VCaP (cell line): ENCODE measurements around the gene ATOSA.

ENCODE experiments used
- H3K27ac ChIP-seq: fragments of 450-650 bp; 2 replicates; pipeline ENCODE4 v1.5.1; 2017
- TF ChIP-seq, protein P1 (sequence below): fragments of 450-650 bp; conservative IDR thresholded peaks from 2 replicates; pipeline ENCODE4 v1.5.1; 2017; ENCODE audit warnings: mild to moderate bottlenecking, moderate library complexity

Gene ATOSA

DNA sequence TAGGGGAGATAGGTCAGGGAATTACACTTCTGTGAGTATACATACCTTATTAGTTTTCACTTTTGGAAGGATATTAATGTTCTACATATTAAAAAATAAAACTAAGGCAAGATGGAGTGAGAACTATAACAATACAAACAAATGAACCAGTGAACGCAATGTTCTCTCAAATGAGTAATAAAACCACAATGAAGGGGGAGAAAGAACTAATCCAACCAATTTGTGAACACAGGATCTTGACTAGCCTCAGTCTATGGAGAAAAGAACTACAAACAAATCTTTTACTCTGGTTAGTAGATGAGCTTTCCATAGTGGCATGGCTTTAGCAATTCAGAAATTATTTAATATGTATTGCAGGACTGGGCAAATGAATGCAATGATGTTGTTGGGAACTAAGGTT is 26.9 kb upstream of the ATOSA start:
- TF ChIP-seq, protein P1, sequence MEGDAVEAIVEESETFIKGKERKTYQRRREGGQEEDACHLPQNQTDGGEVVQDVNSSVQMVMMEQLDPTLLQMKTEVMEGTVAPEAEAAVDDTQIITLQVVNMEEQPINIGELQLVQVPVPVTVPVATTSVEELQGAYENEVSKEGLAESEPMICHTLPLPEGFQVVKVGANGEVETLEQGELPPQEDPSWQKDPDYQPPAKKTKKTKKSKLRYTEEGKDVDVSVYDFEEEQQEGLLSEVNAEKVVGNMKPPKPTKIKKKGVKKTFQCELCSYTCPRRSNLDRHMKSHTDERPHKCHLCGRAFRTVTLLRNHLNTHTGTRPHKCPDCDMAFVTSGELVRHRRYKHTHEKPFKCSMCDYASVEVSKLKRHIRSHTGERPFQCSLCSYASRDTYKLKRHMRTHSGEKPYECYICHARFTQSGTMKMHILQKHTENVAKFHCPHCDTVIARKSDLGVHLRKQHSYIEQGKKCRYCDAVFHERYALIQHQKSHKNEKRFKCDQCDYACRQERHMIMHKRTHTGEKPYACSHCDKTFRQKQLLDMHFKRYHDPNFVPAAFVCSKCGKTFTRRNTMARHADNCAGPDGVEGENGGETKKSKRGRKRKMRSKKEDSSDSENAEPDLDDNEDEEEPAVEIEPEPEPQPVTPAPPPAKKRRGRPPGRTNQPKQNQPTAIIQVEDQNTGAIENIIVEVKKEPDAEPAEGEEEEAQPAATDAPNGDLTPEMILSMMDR, result no peak

DNA sequence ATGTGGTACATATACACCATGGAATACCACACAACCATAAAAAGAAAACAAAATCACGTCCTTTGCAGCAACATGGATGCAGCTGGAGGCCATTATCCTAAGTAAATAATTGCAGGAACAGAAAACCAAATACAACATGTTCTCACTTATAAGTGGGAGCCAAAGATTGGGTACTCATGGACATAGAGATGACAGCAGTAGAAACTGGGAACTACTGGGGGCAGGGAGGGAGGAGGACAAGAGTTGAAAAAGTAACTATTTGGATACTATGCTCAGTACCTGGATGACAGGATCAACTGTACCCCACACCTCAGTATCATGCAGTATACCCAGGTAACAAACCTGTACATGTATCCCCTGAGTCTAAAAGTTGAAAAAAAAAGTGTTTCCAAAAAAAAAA is 23.2 kb upstream of the ATOSA start:
- H3K27ac ChIP-seq, result no peak overlapping the region
- TF ChIP-seq, protein P1, result no peak

More for the DNA sequence above, 26.9 kb upstream of the ATOSA start:
- no peak overlapping the region for H3K27ac ChIP-seq

DNA sequence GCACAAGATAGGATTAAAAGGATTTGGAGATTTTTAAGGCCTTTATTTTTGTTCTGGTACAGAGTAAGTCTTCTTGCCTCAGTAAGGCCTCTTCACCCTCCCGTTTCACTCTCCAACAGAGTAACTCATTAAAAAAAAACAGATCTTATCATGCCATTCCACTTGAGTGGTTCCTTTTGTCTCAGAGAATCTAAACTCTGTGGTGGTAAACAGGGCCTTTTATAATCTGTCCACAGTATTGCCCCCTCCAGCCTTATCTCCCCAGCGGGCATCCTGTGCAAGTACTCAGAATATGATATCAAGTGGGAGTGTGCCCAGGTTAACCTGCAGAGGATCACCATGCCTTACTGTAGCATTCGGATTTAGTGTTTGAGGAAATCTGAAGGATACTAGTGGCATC is 20.3 kb upstream of the ATOSA start:
- TF ChIP-seq, protein P1, result no peak
- H3K27ac ChIP-seq, result peak overlapping the region; percentile 47

DNA sequence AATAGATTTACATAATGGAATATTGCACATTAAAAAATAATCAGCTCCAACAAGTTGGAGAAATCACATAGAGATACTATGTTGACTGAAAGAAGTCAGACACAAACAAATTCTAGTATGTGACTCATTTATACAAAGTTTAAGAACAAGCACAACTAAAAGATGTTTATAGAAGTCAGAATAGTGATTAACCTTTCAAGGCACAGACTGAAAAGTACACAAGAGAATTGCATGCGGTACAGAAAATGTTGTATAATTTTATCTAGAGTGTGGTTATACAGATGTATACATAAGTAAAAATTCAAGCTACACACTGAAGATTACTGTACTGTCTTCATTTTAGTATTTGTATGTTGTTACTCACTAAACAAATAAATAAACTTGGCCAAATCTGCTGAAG is 19.3 kb upstream of the ATOSA start:
- H3K27ac ChIP-seq, result peak overlapping the region; percentile 47; the same call in 1 of the 2 replicates
- TF ChIP-seq, protein P1, result no peak

DNA sequence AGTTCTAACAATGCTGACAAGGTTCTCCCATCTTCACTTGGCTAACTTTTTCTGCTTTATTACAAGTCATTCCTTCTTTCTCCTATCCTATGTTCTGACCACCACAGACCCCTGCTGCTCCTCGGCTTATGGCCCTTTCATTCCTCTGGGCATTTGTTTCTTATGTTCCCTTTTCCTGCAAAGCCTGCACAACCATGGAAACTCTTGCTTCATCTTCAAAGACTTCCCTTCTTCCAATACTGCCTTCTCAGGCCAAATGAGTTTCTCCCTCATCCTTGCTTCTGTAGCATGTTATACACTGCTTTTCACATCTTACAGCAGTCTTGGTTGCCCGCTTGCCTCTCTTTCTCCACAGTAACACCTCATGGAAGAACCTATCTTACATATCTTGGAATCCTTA is 17.9 kb upstream of the ATOSA start:
- no peak overlapping the region for H3K27ac ChIP-seq
- TF ChIP-seq, protein P1, result no peak

DNA sequence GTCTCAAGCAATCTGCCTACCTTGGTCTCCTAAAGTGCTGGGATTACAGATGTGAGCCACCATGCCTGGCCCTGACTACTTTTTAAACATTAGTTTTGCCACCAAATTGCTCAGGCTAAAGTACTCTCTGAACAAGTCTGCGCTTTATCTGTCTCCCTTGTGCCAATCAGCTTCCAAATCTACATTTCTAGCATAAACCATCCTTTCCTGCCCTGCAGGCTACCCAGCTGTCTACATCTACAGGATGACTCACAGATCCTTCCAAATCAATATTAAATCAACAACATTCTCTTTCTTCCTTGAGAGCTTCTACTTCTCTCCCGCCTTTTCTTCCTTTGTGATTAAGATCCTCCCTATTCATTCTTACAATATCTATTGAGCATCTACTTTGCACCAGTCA is 16.0 kb upstream of the ATOSA start:
- TF ChIP-seq, protein P1, result no peak
- H3K27ac ChIP-seq, result no peak overlapping the region

DNA sequence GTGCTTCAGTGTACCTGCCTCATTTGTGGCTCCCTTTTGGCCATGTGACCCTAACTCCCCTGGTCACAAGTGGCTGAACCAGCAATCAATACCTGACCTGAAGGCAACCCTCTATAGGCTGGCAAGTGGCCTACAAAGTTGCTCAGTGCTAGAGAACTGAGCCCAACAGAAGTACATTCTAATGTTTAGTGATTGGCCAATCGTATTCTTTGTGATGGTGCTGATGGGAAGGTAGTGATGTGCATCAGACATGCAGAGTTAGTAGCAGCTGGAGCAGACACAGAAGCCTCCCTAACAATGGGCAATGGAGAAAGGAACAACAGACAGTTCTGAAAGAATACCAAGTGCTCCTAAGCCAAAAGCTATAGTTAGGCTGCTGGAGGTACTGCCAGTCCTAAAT is 10.4 kb upstream of the ATOSA start:
- H3K27ac ChIP-seq, result no peak overlapping the region
- TF ChIP-seq, protein P1, result no peak

DNA sequence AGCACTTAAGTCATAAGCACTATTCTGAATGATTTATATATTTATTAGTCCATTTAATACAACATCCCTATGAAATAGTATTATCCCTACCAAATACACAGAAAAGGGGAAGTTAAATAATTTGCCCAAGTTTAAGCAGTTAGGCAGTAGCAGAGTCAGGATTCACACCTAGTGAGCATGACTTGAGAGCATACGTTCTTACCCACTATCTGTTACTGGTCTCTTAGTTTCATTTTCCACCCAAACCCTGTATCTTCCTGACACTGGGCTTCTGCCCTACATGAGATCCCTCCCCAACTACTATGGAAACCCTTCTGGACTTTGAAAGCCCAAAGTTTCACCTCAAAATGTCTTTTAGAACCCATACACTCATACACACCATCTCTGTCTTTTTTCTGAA is 4.4 kb upstream of the ATOSA start:
- no peak overlapping the region for H3K27ac ChIP-seq
- TF ChIP-seq, protein P1, result no peak
